ENCODE data around the gene ANKRD12. TPM values are rescaled to one million over a fixed set of nuclear protein-coding genes. Genes with fewer than 3 reads are reported as not detected.
A peak's percentile ranks its signal among the peaks of the same experiment; 100 is the strongest.
"Not testable (repeated sequence)": the region's sequence is repeated elsewhere in the genome, so short reads cannot be mapped to it uniquely, and the experiment has no call there.

Gene ANKRD12
- total and polyA plus RNA-seq, 2 experiments from 2014 or later = 23.9 to 92.4 TPM

GRCh38 chr18:9088252-9088651, 48.3 kb upstream of the ANKRD12 start:
- no peaks in the 10 kb centered on the region for H3K36me3 ChIP-seq (ENCODE audit: insufficient read depth)
- H3K27ac ChIP-seq (ENCODE audit: low read depth) = no peak overlapping the region
- H2AFZ ChIP-seq = peak overlapping the region; percentile 59
- no peak overlapping the region for H3K4me3 ChIP-seq
- Mint-ChIP-seq H3K27me3 (ENCODE audit: insufficient read depth, low read depth, poor library complexity) (peaks cover 1% of the 10 kb centered on the region), H3K4me1 (no peaks in the 10 kb centered on the region), H3K36me3 (ENCODE audit: low read depth) (no peaks in the 10 kb centered on the region), H3K27ac (no peak overlapping the region), H3K9me3 (no peaks in the 10 kb centered on the region), H3K4me3 (no peak overlapping the region)
- no peak for ATAC-seq
- no peaks in the 10 kb centered on the region for H3K4me1 ChIP-seq (ENCODE audit: insufficient read depth)
- no peak for DNase-seq (ENCODE audit: low spot score)
- no peaks in the 10 kb centered on the region for H3F3A ChIP-seq (replicated peaks; ENCODE audit: low read depth)
- no peaks in the 10 kb centered on the region for H3K9me2 ChIP-seq (ENCODE audit: insufficient read depth)
- H4K20me1 ChIP-seq (replicated peaks; ENCODE audit: insufficient read depth) = no peaks in the 10 kb centered on the region
- no peak for TF ChIP-seq JUNB (IDR thresholded peaks at IDR 0.05; ENCODE audit: unreplicated experiment)
- TF ChIP-seq EZH2phosphoT487 (IDR thresholded peaks at IDR 0.05; ENCODE audit: unreplicated experiment) = no peak
- no peak for TF ChIP-seq STAT1 (IDR thresholded peaks at IDR 0.05; ENCODE audit: unreplicated experiment)
- no peak for TF ChIP-seq EZH2 (IDR thresholded peaks at IDR 0.05; ENCODE audit: low read depth, unreplicated experiment)
- TF ChIP-seq POLR2AphosphoS5 (IDR thresholded peaks at IDR 0.05; ENCODE audit: low read depth) = no peak
- TF ChIP-seq ZNF462 (CRISPR knock-in tag; IDR thresholded peaks at IDR 0.05) = no peak
- no peak for TF ChIP-seq REST (IDR thresholded peaks at IDR 0.05; ENCODE audit: unreplicated experiment)
- TF ChIP-seq ZNF331 (CRISPR knock-in tag; IDR thresholded peaks at IDR 0.05; ENCODE audit: low read depth) = no peak
- TF ChIP-seq ETS1 (IDR thresholded peaks at IDR 0.05) = no peak
- no peak overlapping the region for H3K4me2 ChIP-seq
- H3K79me2 ChIP-seq (replicated peaks; ENCODE audit: insufficient read depth) = no peaks in the 10 kb centered on the region
- no peaks in the 10 kb centered on the region for H3K27me3 ChIP-seq (ENCODE audit: insufficient read depth)

- H3K79me2 ChIP-seq (replicated peaks; ENCODE audit: insufficient read depth); H3K4me1 Mint-ChIP-seq; ATAC-seq; H3K9me3 Mint-ChIP-seq; H3K9me2 ChIP-seq (ENCODE audit: insufficient read depth); H3K27me3 ChIP-seq (ENCODE audit: insufficient read depth); H3K4me2 ChIP-seq; H3K36me3 ChIP-seq (ENCODE audit: insufficient read depth); H3K4me3 ChIP-seq; H3K36me3 Mint-ChIP-seq (ENCODE audit: low read depth); H3K4me3 Mint-ChIP-seq; DNase-seq (ENCODE audit: low spot score); H3K27me3 Mint-ChIP-seq (ENCODE audit: insufficient read depth, low read depth, poor library complexity); H3K27ac Mint-ChIP-seq; H3K4me1 ChIP-seq (ENCODE audit: insufficient read depth); H4K20me1 ChIP-seq (replicated peaks; ENCODE audit: insufficient read depth); H3F3A ChIP-seq (replicated peaks; ENCODE audit: low read depth); H3K27ac ChIP-seq (ENCODE audit: low read depth): not testable (repeated sequence)
- peak overlapping the region; percentile 59 for H2AFZ ChIP-seq
Observed at GRCh38 chr18:9088727-9089126, 47.9 kb upstream of the ANKRD12 start.
